WERI-Rb-1 (cell line): Measurements from ENCODE around the gene MDH2.

Source experiments
- DNase-seq: peaks from one replicate; pipeline ENCODE4 v3.0.0-alpha.2; 2020
- H3K27ac ChIP-seq: fragments of 250-450 bp; sonication (Bioruptor Pico); 2 replicates; pipeline ENCODE4 v1.5.1; 2020; ENCODE audit warnings: mild to moderate bottlenecking, moderate library complexity
- H3K27me3 ChIP-seq: fragments of 250-450 bp; sonication (Bioruptor Pico); 2 replicates; pipeline ENCODE4 v1.5.1; 2021; ENCODE audit warnings: mild to moderate bottlenecking, low read depth, moderate library complexity; ENCODE audit not compliant: insufficient read depth, severe bottlenecking
- H3K36me3 ChIP-seq: fragments of 250-450 bp; sonication (Bioruptor Pico); 2 replicates; pipeline ENCODE4 v1.5.1; 2020; ENCODE audit warnings: mild to moderate bottlenecking, moderate library complexity
- H3K4me3 ChIP-seq: 2 replicates; pipeline ENCODE4 v1.5.1; 2011; ENCODE audit warnings: low read depth, mild to moderate bottlenecking, control low read depth, low read length
- H3K9me3 ChIP-seq: fragments of 250-450 bp; sonication (Bioruptor Pico); 2 replicates; pipeline ENCODE4 v1.5.1; 2021; ENCODE audit warnings: mild to moderate bottlenecking, moderate library complexity; ENCODE audit not compliant: severe bottlenecking
- CTCF ChIP-seq: IDR thresholded peaks from 2 replicates; pipeline ENCODE4 v1.5.1; 2011; ENCODE audit warnings: low read depth, mild to moderate bottlenecking, control low read depth, inconsistent platforms, low read length

Gene MDH2

GRCh38 chr7:76063114-76063513 lies 15.2 kb downstream of the MDH2 start:
- Histone ChIP-seq H3K4me3 (no peak overlapping the region), H3K36me3 (peaks cover 75% of the 10 kb centered on the region), H3K27ac (no peak overlapping the region), H3K27me3 (no peaks in the 10 kb centered on the region), H3K9me3 (no peaks in the 10 kb centered on the region)
- DNase-seq: no peak
- no peak for TF ChIP-seq CTCF

GRCh38 chr7:76063525-76063924 lies 15.6 kb downstream of the MDH2 start:
- no peak for TF ChIP-seq CTCF
- Histone ChIP-seq H3K27ac (no peak overlapping the region), H3K9me3 (no peaks in the 10 kb centered on the region), H3K4me3 (no peak overlapping the region), H3K36me3 (peaks cover 71% of the 10 kb centered on the region), H3K27me3 (no peaks in the 10 kb centered on the region)
- DNase-seq: no peak

- Histone ChIP-seq H3K27me3 (no peaks in the 10 kb centered on the region), H3K36me3 (peaks cover 62% of the 10 kb centered on the region), H3K9me3 (no peaks in the 10 kb centered on the region), H3K27ac (no peak overlapping the region), H3K4me3 (no peak overlapping the region)
- TF ChIP-seq CTCF: no peak
- no peak for DNase-seq
Measured at GRCh38 chr7:76064208-76064970, 16.5 kb downstream of the MDH2 start.

GRCh38 chr7:76065016-76065612 lies 17.2 kb downstream of the MDH2 start:
- no peaks in the 10 kb centered on the region for H3K27me3 ChIP-seq
- no peak overlapping the region for H3K27ac ChIP-seq
- no peak for DNase-seq
- no peaks in the 10 kb centered on the region for H3K9me3 ChIP-seq
- no peak for TF ChIP-seq CTCF
- no peak overlapping the region for H3K4me3 ChIP-seq
- peaks cover 55% of the 10 kb centered on the region for H3K36me3 ChIP-seq

- TF ChIP-seq CTCF: no peak
- no peaks in the 10 kb centered on the region for H3K9me3 ChIP-seq
- DNase-seq: no peak
- no peak overlapping the region for H3K4me3 ChIP-seq
- H3K27ac ChIP-seq: no peak overlapping the region
- peaks cover 40% of the 10 kb centered on the region for H3K36me3 ChIP-seq
- no peaks in the 10 kb centered on the region for H3K27me3 ChIP-seq
Measured at GRCh38 chr7:76066716-76067503, 19.0 kb downstream of the MDH2 start.
